LNCaP clone FGC (cell line): ENCODE results near the gene SYCE1.

Experiments used
- DNase-seq: peaks from one replicate; pipeline ENCODE4 v3.0.0-alpha.2; 2011; ENCODE audit warnings: low read depth
- H3K4me3 ChIP-seq: 2 replicates; pipeline ENCODE4 v1.5.1; 2011; ENCODE audit warnings: mild to moderate bottlenecking, low read depth, low read length, control low read depth
- CTCF ChIP-seq: IDR thresholded peaks from 2 replicates; pipeline ENCODE4 v1.5.1; 2012; ENCODE audit warnings: mild to moderate bottlenecking; ENCODE audit not compliant: control insufficient read depth, insufficient read depth; ENCODE audit errors: extremely low read depth

Gene SYCE1

GRCh38 chr10:133567609-133568286 is 2.4 kb upstream of the SYCE1 start:
- DNase-seq = no peak
- no peak for TF ChIP-seq CTCF
- no peak overlapping the region for H3K4me3 ChIP-seq

DNA sequence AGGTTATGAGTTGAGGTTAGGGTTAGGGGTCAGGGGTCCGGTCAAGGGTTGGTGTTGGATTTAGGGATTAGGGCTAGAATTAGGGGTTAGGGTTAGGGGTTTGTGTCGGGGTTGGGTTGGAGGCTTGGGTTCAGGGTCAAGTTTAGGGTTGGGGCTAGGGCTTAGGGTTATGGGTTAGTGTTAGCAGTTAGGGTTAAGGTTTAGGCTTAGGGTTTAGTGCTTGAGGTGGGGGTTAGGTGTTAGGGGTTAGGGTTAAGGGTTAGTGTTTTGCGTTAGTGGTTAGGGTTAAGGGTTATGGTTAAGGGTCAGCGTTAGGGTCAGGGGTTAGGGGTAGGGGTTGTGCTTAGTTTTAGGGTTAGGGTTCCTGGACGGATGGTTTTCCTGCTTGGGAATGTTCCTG is 1.7 kb upstream of the SYCE1 start:
- no peak for DNase-seq
- TF ChIP-seq CTCF = no peak
- no peak overlapping the region for H3K4me3 ChIP-seq

- no peak for DNase-seq
- TF ChIP-seq CTCF = no peak
- H3K4me3 ChIP-seq = no peak overlapping the region
Measured at GRCh38 chr10:133564816-133565215, 567 bp downstream of the SYCE1 start.

DNA sequence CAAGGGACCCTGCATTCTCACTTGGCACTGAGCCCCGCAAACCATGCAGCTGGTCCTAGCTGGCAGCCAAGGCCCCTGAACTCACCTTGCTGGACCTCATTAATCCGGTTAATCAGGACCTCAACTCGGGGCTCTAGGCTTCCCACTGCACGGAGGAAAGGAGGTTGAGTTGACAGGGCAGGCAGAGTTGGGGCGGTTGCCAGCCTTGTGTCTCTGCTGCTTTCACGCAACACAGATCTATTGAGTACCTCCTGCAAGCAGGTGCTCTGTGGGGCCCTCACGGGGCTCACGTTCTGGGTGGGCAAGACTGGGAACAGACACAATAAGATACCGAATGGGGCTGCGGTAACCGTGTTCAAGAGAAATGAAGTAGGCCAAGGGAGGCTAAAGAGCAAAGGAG is 6.2 kb downstream of the SYCE1 start:
- DNase-seq = no peak
- no peak overlapping the region for H3K4me3 ChIP-seq
- TF ChIP-seq CTCF = no peak

- no peak for DNase-seq
- TF ChIP-seq CTCF = no peak
- no peak overlapping the region for H3K4me3 ChIP-seq
Measured at GRCh38 chr10:133557381-133557780, 8.0 kb downstream of the SYCE1 start.

DNA sequence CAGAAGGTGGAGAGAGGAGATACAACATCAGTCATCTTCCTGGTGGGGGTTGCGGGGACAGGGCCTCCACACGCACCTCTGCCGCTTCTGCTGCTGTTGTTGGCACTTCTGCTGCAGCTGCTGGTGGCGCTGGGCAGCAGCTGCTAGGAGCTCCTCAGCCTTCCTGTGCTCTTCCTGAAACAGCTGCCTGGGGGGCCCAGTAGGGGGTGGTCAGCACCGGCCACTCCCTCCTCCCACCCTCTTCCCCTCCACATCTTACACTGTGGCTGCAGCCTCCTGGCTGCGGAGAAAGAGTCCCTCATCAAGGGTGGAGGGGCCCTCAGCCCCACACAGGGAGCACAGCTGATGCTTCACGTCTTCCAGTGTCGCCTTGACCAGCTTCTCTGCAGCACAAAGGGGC is 9.9 kb downstream of the SYCE1 start:
- no peak for TF ChIP-seq CTCF
- no peak overlapping the region for H3K4me3 ChIP-seq
- no peak for DNase-seq

DNA sequence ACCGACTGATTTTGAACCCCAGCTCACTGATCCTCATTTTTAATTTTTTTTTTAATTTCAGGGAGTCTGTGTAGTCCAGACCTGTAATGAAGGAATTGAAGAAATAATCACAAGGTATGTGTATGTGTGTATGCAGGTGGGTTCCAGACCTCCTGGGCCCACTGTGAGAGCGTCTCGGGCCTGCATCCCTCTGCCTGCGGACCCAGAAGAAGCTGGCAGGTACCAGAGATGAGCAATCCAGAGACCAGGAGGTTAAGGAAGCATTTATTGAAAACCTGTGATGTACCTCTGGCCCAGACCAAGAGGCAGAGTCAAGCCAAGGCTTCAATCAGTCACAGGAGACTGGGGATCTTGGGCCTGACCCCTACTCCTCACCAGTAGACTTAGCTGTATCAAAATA is 10.8 kb downstream of the SYCE1 start:
- no peak for TF ChIP-seq CTCF
- no peak for DNase-seq
- H3K4me3 ChIP-seq = no peak overlapping the region
